Left cardiac atrium (tissue), 2 donors: Measurements from ENCODE around the gene LIF. TPM values are rescaled to one million over a fixed set of nuclear protein-coding genes. Genes with fewer than 3 reads are reported as not detected.

Experiments
- total RNA-seq, 2 donors: library from RNA; stranded (reverse); fragmentation: NEBNext Ultra II Directional; extraction: Animal tissue kit (Norgen Biotek cat#: 25700); gene quantifications; one replicate each; pipeline ENCODE4 v1.2.1, GENCODE V29; 2021
- donor health status: DM: no; HTN: yes; CAD: no; lungs with severe emphysema.
- donor health status: DM: yes; HTN: yes; CAD: no.

Gene LIF
- total RNA-seq, 2 donors from 2014 or later: 0.94 to 7.0 TPM

Other genes with a start within 250 kb of the LIF start
- gene HORMAD2, start 166.3 kb downstream of the LIF start, total RNA-seq: not detected
- 1 to 10 TPM in 1 of 2 donors, under 1 TPM in 1; 0.56 to 1.4 TPM for gene OSM, start 20.1 kb upstream of the LIF start, total RNA-seq
- 1 to 10 TPM; 7.4 to 9.4 TPM for gene CASTOR1, start 42.7 kb upstream of the LIF start, total RNA-seq
- 10 to 100 TPM; 11.9 to 12.3 TPM for gene TBC1D10A, start 80.2 kb upstream of the LIF start, total RNA-seq
- gene SF3A1, start 110.1 kb upstream of the LIF start, total RNA-seq: 100 to 1,000 TPM in 1 of 2 donors, 10 to 100 TPM in 1; 94.3 to 105 TPM
- gene CCDC157, start 110.2 kb upstream of the LIF start, total RNA-seq: under 1 TPM; 0.65 to 0.84 TPM
- gene RNF215, start 140.7 kb upstream of the LIF start, total RNA-seq: 10 to 100 TPM in 1 of 2 donors, 1 to 10 TPM in 1; 7.5 to 12.9 TPM
- gene SEC14L2, start 150.3 kb upstream of the LIF start, total RNA-seq: 1 to 10 TPM; 2.1 to 5.7 TPM
- 10 to 100 TPM; 21.4 to 33.8 TPM for gene MTFP1, start 179.0 kb upstream of the LIF start, total RNA-seq
- gene SEC14L3, start 225.3 kb upstream of the LIF start, total RNA-seq: not detected